ENCODE data around the gene ARHGEF26. TPM values are rescaled to one million over a fixed set of nuclear protein-coding genes. Genes with fewer than 3 reads are reported as not detected.
A peak's percentile ranks its signal among the peaks of the same experiment; 100 is the strongest.

Gene ARHGEF26
- polyA plus RNA-seq, 1 donor = 11.3 TPM

GRCh38 chr3:154209499-154209898 lies 88.3 kb downstream of the ARHGEF26 start:
- DNase-seq = no peak

DNA sequence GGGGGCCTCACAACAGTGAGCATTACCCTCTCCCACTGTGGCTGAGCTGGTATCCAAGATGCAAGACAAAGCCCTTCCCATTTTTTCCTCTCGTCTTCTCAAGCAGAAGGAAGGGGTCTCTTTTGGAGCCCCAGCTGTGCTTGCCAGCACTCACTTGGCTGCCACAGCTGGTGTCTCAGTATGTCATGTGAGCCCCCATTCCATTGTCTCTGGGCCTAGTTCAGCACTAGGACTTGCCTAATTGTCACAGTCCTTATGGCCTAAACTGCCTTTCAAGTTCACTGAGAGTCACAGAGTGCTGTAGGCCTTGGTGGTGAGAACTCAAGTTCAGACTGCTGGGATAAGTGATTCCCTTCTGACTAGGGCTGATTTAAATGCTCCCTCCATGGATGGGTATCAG lies 89.8 kb downstream of the ARHGEF26 start:
- DNase-seq = no peak

GRCh38 chr3:154214306-154214705 lies 93.1 kb downstream of the ARHGEF26 start:
- DNase-seq = no peak

GRCh38 chr3:154217671-154218070 lies 96.5 kb downstream of the ARHGEF26 start:
- no peak for DNase-seq

DNA sequence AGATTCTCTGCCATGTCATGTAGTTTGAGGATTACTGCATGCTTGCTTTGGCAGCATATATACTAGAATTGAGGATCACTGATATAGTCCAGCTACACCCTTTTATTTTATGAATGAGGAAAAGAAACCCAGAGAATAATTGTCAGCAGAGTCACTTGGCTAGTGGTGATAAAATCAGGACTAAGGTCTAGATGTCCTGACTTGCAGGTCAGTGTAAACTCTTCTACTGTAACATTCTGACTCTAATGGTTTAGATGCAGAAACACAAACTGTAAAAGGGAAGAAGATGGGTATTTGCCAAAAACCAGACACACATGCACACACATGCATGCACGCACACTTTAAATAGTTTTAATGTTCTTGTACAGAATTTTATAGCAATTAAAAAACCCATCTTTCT lies 97.5 kb downstream of the ARHGEF26 start:
- no peak for DNase-seq

DNA sequence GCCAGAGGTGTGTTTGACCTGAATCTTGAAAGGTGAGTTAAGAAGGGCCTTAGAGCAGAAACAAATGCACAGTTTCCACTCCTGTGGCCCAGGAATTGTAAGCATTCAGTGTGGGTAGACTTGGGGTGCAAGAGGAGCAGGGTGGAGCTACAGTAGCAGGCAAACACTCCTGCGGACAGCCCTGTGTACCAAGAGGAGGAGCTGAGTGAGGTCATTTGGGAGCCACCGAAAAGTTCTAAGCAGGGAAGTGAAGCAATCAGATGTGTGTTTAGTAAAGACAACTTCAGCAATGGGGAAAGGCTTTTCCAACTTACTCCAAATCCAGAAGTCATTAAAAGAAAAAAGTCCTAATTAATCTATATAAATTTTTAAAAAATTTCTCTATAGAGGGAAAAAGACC lies 99.3 kb downstream of the ARHGEF26 start:
- DNase-seq = no peak

DNA sequence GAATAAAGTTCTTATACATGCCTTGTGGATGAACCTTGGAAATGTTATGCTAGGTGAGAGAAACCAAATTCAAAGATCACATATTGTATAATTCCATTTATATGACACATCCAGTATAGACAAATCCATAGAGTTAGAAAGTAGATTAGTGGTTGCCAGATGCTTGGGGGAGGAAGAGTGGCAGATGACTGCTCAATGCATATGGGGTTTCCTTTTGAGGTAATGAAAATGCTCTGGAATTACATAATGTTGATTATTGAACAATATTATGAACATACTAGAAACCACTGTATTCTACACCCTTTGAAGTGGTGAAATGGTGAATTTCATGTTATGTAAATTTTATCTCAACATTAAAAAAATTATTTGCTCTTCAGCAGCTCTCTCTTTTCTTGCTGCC lies 102.3 kb downstream of the ARHGEF26 start:
- DNase-seq = no peak

- DNase-seq = no peak
Observed at GRCh38 chr3:154224366-154224765, 103.2 kb downstream of the ARHGEF26 start.

- no peak for DNase-seq
Observed at GRCh38 chr3:154224866-154225265, 103.7 kb downstream of the ARHGEF26 start.

- DNase-seq = no peak
Observed at GRCh38 chr3:154225536-154225935, 104.3 kb downstream of the ARHGEF26 start.

GRCh38 chr3:154227531-154227930 lies 106.3 kb downstream of the ARHGEF26 start:
- peak; percentile 27 for DNase-seq

GRCh38 chr3:154228561-154229216 lies 107.5 kb downstream of the ARHGEF26 start:
- DNase-seq = no peak

- no peak for DNase-seq
Observed at GRCh38 chr3:154229217-154229590, 108.0 kb downstream of the ARHGEF26 start.

GRCh38 chr3:154235330-154235729 lies 114.1 kb downstream of the ARHGEF26 start:
- no peak for DNase-seq

DNA sequence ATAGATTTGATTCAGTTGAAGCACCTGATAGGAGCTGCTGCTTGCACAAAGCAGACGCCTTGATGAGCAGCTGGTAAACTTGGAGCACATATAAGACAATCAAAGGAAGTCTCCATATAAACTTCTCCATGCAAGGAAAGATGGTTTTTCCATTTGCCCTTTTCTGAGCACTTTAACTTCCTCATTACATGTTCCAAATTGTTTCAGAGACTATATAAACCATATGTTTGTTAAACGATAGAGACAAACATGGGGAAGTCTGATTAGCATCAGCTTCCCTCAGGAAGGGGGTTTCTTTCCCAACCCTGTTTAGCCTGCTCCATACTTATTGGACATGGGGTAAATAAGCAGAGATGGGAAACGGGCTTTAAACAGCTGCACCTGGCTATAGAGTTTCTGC lies 115.1 kb downstream of the ARHGEF26 start:
- DNase-seq = no peak

DNA sequence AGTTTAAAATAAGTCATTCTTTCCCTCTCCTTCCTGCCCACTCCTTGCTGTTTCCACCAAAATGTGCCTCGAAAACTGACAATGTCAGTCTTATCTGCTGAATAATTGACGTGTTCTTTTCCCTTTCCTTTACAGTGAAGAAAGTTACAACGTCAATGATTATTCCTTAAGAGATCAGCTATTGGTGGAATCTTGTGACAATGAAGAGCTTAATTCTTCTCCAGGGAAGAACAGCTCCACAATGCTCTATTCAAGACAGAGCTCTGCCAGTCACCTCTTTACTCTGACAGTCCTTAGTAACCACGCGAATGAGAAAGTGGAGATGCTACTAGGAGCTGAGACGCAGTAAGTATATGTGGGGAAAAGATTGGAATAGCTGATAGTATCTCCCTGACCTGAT lies 119.0 kb downstream of the ARHGEF26 start:
- DNase-seq = no peak

DNA sequence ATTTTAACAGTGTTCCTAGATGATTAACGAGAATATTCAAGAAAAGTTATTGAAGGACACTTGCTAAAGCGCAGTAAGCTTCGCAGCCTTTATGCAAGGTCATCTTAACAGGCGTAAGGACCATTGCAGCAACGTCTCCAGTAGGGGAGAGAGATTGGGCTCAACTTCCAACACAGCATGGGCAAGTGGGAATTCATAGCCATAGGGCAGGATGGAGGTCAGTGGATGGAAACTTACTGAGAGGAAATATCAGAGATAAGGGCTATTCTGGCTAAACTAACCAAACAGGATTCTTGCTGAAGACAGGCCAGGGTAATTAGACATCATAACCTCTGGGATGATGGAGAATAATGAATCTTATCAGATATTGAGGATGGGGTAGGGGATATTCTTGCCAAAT lies 120.3 kb downstream of the ARHGEF26 start:
- DNase-seq = no peak

DNA sequence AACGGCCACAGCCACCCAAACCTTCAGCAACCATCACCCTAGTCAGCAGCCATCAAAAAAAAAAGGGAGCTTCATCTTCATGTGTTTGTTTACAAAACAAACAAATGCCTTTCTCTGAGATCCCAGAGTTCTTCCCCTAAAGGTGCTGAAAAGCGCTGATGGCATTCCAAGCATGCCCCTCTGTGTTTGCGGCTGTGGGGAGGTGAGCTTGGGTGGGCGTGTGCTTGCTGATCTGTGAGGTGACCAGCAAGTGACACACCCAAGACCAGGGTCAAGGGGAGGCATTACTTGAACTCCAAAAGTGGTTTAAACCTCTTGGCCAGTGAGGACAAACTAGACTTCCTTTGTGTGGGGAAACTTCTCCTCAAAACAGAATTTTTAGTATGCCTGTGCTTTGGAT lies 121.6 kb downstream of the ARHGEF26 start:
- DNase-seq = no peak

DNA sequence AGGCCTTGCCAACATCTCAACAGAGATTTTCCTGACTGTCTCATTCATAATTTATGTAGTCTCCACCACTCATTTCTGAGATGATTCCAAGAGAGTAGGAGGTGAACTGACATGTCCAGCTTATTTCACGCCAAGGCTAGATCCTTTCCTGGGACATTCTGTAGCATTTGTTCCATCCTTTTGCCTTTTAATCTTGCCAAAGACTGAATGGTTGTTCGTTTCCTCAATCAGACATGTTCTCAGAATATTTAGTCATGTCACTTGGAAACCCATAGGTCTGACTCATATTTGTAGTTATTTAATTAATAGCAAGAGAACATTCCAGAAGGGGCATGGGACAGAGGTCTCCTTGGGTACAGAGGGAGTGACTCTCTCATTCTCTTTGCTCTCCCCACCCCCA lies 122.2 kb downstream of the ARHGEF26 start:
- DNase-seq = no peak

DNA sequence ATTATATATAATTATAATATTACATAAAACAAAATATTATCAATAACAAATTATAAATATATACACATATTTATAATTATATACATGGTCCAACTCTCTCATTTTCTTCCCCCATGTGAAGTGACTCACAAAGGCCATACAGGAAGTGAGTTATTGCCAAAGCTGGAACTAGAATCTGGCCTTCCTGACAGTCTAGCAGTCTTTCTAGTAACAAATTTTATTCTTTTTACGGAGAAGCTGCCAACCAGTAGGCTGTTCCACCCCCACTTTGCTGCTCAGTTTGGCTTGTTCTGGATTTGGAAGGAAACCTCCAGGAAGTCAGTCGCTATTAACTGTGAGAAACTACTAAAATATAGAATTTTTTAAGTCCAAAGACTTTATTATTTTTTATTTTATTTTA lies 123.5 kb downstream of the ARHGEF26 start:
- no peak for DNase-seq

GRCh38 chr3:154247806-154248415 lies 126.7 kb downstream of the ARHGEF26 start:
- DNase-seq = no peak

DNA sequence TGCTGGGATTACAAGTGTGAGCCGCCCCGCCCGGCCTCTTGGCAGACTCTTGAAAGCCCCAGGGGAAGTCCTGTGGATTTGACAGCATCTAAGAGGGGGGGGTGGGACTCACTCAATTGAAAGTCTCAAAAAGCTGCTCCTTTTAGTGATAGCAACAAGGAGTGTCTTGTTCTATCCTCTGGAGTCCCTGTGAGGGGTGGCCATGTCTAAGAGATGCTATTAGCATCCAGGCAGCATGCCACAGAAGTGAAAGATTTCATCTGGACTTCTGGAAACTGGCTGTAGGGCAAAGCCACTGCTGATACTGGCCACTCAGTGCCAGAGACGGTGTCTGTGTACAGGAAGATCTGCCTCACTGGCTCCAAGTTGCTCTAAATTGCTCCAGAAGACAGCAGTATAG lies 129.1 kb downstream of the ARHGEF26 start:
- no peak for DNase-seq

- no peak for DNase-seq
Observed at GRCh38 chr3:154251610-154252009, 130.4 kb downstream of the ARHGEF26 start.

GRCh38 chr3:154252759-154253638 lies 131.8 kb downstream of the ARHGEF26 start:
- DNase-seq = peak; percentile 87

Measured in hindlimb muscle (tissue), 1 donor.